Activated T-cell treated with anti-CD3 and anti-CD28 coated beads, Interleukin-2, amount 50 U/mL, for 24 hours (primary cell): ENCODE measurements around the gene IQCC.
A peak's percentile ranks its signal among the peaks of the same experiment; 100 is the strongest.

Source experiments
- DNase-seq: peaks from one replicate; pipeline ENCODE4 v3.0.0-alpha.2; 2020
- H3K27ac Mint-ChIP-seq: 2 replicates; pipeline ENCODE4 v1.8.0; 2020; ENCODE audit warnings: mild to moderate bottlenecking, mixed read lengths
- H3K27me3 Mint-ChIP-seq: 2 replicates; pipeline ENCODE4 v1.8.0; 2020; ENCODE audit warnings: mixed read lengths
- H3K36me3 Mint-ChIP-seq: 2 replicates; pipeline ENCODE4 v1.8.0; 2020; ENCODE audit warnings: low read depth, mixed read lengths
- H3K4me1 Mint-ChIP-seq: 2 replicates; pipeline ENCODE4 v1.8.0; 2020; ENCODE audit warnings: low read depth, mixed read lengths
- H3K4me3 Mint-ChIP-seq: 2 replicates; pipeline ENCODE4 v1.8.0; 2020; ENCODE audit warnings: mild to moderate bottlenecking, moderate library complexity, mixed read lengths
- H3K9me3 Mint-ChIP-seq: 2 replicates; pipeline ENCODE4 v1.8.0; 2020; ENCODE audit warnings: mixed read lengths

IQCC gene

GRCh38 chr1:32224285-32224684 is 18.8 kb downstream of the IQCC start:
- Mint-ChIP-seq H3K9me3 (no peaks in the 10 kb centered on the region), H3K4me3 (peak overlapping the region; percentile 98), H3K4me1 (peaks cover 43% of the 10 kb centered on the region), H3K27ac (peak overlapping the region; percentile 99), H3K36me3 (peaks cover 83% of the 10 kb centered on the region), H3K27me3 (no peaks in the 10 kb centered on the region)
- no peak for DNase-seq

- peaks cover 17% of the 10 kb centered on the region for H3K4me1 Mint-ChIP-seq
- H3K36me3 Mint-ChIP-seq: peaks cover 92% of the 10 kb centered on the region
- no peaks in the 10 kb centered on the region for H3K9me3 Mint-ChIP-seq
- H3K27me3 Mint-ChIP-seq: no peaks in the 10 kb centered on the region
- H3K4me3 Mint-ChIP-seq: no peak overlapping the region
- H3K27ac Mint-ChIP-seq: peak overlapping the region; percentile 4
- DNase-seq: no peak
These were observed 23.3 kb downstream of the IQCC start for GRCh38 chr1:32228771-32229170.

- no peak overlapping the region for H3K4me3 Mint-ChIP-seq
- H3K9me3 Mint-ChIP-seq: no peaks in the 10 kb centered on the region
- H3K36me3 Mint-ChIP-seq: peaks cover 80% of the 10 kb centered on the region
- no peak for DNase-seq
- H3K27me3 Mint-ChIP-seq: no peaks in the 10 kb centered on the region
- H3K4me1 Mint-ChIP-seq: peaks cover 2% of the 10 kb centered on the region
- peak overlapping the region; percentile 50 for H3K27ac Mint-ChIP-seq
These were observed 26.5 kb downstream of the IQCC start for GRCh38 chr1:32231843-32232432.

GRCh38 chr1:32232558-32233304 is 27.3 kb downstream of the IQCC start:
- Mint-ChIP-seq H3K27me3 (no peaks in the 10 kb centered on the region), H3K36me3 (peaks cover 73% of the 10 kb centered on the region), H3K4me1 (no peaks in the 10 kb centered on the region), H3K4me3 (no peak overlapping the region), H3K9me3 (no peaks in the 10 kb centered on the region), H3K27ac (peak overlapping the region; percentile 5)
- no peak for DNase-seq

GRCh38 chr1:32234792-32235191 is 29.3 kb downstream of the IQCC start:
- Mint-ChIP-seq H3K36me3 (peaks cover 52% of the 10 kb centered on the region), H3K9me3 (no peaks in the 10 kb centered on the region), H3K4me3 (no peak overlapping the region), H3K4me1 (no peaks in the 10 kb centered on the region), H3K27ac (no peak overlapping the region), H3K27me3 (no peaks in the 10 kb centered on the region)
- DNase-seq: no peak

GRCh38 chr1:32239337-32239736 is 33.9 kb downstream of the IQCC start:
- H3K27ac Mint-ChIP-seq: no peak overlapping the region
- H3K4me1 Mint-ChIP-seq: peaks cover 27% of the 10 kb centered on the region
- H3K36me3 Mint-ChIP-seq: peaks cover 16% of the 10 kb centered on the region

GRCh38 chr1:32239790-32240139 is 34.3 kb downstream of the IQCC start:
- peaks cover 27% of the 10 kb centered on the region for H3K4me1 Mint-ChIP-seq
- peak overlapping the region; percentile 26 for H3K27ac Mint-ChIP-seq
- peak overlapping the region; percentile 81 for H3K4me3 Mint-ChIP-seq
- H3K27me3 Mint-ChIP-seq: no peaks in the 10 kb centered on the region
- H3K36me3 Mint-ChIP-seq: peaks cover 13% of the 10 kb centered on the region
- no peak for DNase-seq
- H3K9me3 Mint-ChIP-seq: no peaks in the 10 kb centered on the region

More at GRCh38 chr1:32239337-32239736, 33.9 kb downstream of the IQCC start:
- H3K27me3 Mint-ChIP-seq: no peaks in the 10 kb centered on the region
- DNase-seq: no peak
- no peaks in the 10 kb centered on the region for H3K9me3 Mint-ChIP-seq
- H3K4me3 Mint-ChIP-seq: peak overlapping the region; percentile 81

GRCh38 chr1:32240140-32240951 is 34.9 kb downstream of the IQCC start:
- Mint-ChIP-seq H3K4me3 (peak overlapping the region; percentile 81), H3K4me1 (peaks cover 27% of the 10 kb centered on the region), H3K27me3 (no peaks in the 10 kb centered on the region), H3K9me3 (no peaks in the 10 kb centered on the region), H3K27ac (peak overlapping the region; percentile 81), H3K36me3 (peaks cover 9% of the 10 kb centered on the region)
- DNase-seq: peak; percentile 73

GRCh38 chr1:32241001-32241763 is 35.7 kb downstream of the IQCC start:
- H3K27ac Mint-ChIP-seq: peak overlapping the region; percentile 81
- H3K36me3 Mint-ChIP-seq: peaks cover 3% of the 10 kb centered on the region
- peak; percentile 68 for DNase-seq
- H3K4me3 Mint-ChIP-seq: peak overlapping the region; percentile 81
- H3K9me3 Mint-ChIP-seq: no peaks in the 10 kb centered on the region
- peaks cover 32% of the 10 kb centered on the region for H3K4me1 Mint-ChIP-seq
- no peaks in the 10 kb centered on the region for H3K27me3 Mint-ChIP-seq

GRCh38 chr1:32242341-32242851 is 36.9 kb downstream of the IQCC start:
- Mint-ChIP-seq H3K4me1 (peaks cover 42% of the 10 kb centered on the region), H3K4me3 (no peak overlapping the region), H3K9me3 (no peaks in the 10 kb centered on the region), H3K27ac (no peak overlapping the region), H3K27me3 (no peaks in the 10 kb centered on the region), H3K36me3 (peaks cover 2% of the 10 kb centered on the region)
- DNase-seq: no peak

- H3K27ac Mint-ChIP-seq: peak within 1 kb of the TSS; percentile 93
- no peaks in the 10 kb centered on the region for H3K27me3 Mint-ChIP-seq
- DNase-seq: no peak
- peaks cover 10% of the 10 kb centered on the region for H3K36me3 Mint-ChIP-seq
- H3K4me3 Mint-ChIP-seq: peak within 1 kb of the TSS; percentile 29
- no peaks in the 10 kb centered on the region for H3K9me3 Mint-ChIP-seq
- H3K4me1 Mint-ChIP-seq: peaks cover 59% of the 10 kb centered on the region
These were observed 41.4 kb downstream of the IQCC start, which contains the start of gene FAM167B for GRCh38 chr1:32246888-32247273. Gene FAM167B (plus strand): TSS chr1:32247222. CDS start chr1:32247422, 200 bp downstream.

- H3K9me3 Mint-ChIP-seq: no peaks in the 10 kb centered on the region
- peaks cover 15% of the 10 kb centered on the region for H3K36me3 Mint-ChIP-seq
- DNase-seq: no peak
- peaks cover 56% of the 10 kb centered on the region for H3K4me1 Mint-ChIP-seq
- H3K4me3 Mint-ChIP-seq: no peak overlapping the region
- peak overlapping the region; percentile 93 for H3K27ac Mint-ChIP-seq
- H3K27me3 Mint-ChIP-seq: no peaks in the 10 kb centered on the region
These were observed 42.0 kb downstream of the IQCC start for GRCh38 chr1:32247452-32247851.

- peaks cover 23% of the 10 kb centered on the region for H3K36me3 Mint-ChIP-seq
- peak overlapping the region; percentile 54 for H3K4me3 Mint-ChIP-seq
- H3K27ac Mint-ChIP-seq: peak overlapping the region; percentile 96
- peaks cover 58% of the 10 kb centered on the region for H3K4me1 Mint-ChIP-seq
- no peaks in the 10 kb centered on the region for H3K9me3 Mint-ChIP-seq
- DNase-seq: peak; percentile 87
- no peaks in the 10 kb centered on the region for H3K27me3 Mint-ChIP-seq
These were observed 42.8 kb downstream of the IQCC start for GRCh38 chr1:32247983-32248889.
